IMR-90 (cell line): ENCODE data around the gene GADL1. TPM values are rescaled to one million over a fixed set of nuclear protein-coding genes. Genes with fewer than 3 reads are reported as not detected.

Experiments
- ATAC-seq: fragments of 200-7000 bp; cut with Tn5 transposase; 2 replicates; pipeline ENCODE4 v1.9.1; 2020; ENCODE audit warnings: low read depth, mild to moderate bottlenecking, moderate library complexity
- BruUV-seq: library from RNA; stranded (reverse); fragments of 400-500 nt; replicated peaks from 2 replicates; lab custom pipeline; 2021; lab: Mats Ljungman, UMichigan
- CTCF ChIA-PET: fragments of 300-600 bp; formaldehyde crosslinking; extraction: SDS; loops from one replicate; lab custom pipeline; 2021; ENCODE audit warnings: antibody characterized with exemption; lab: Yijun Ruan, JAX
- POLR2A ChIA-PET: fragments of 300-600 bp; sonication (Branson Sonifier 250); formaldehyde crosslinking; loops from one replicate; lab custom pipeline; 2022; ENCODE audit warnings: antibody characterized with exemption; ENCODE audit not compliant: unreplicated experiment; lab: Charles Lee
- DNase-seq: peaks from one replicate; pipeline ENCODE4 v3.0.0; 2013
- H2AFZ ChIP-seq: replicated peaks from 2 replicates; pipeline ENCODE3; 2013; ENCODE audit warnings: low read length, mild to moderate bottlenecking; ENCODE audit not compliant: poor library complexity
- H2AK5ac ChIP-seq: 2 replicates; pipeline ENCODE4 v1.6.1; 2013; ENCODE audit warnings: low read depth, low read length, inconsistent platforms
- H2AK9ac ChIP-seq: replicated peaks from 2 replicates; pipeline ENCODE3; 2013; ENCODE audit warnings: mild to moderate bottlenecking, low read depth, low read length, moderate library complexity; ENCODE audit not compliant: poor library complexity
- H2BK120ac ChIP-seq: 2 replicates; pipeline ENCODE4 v1.6.1; 2013; ENCODE audit warnings: low read depth, low read length, inconsistent platforms
- H2BK15ac ChIP-seq: 3 replicates; pipeline ENCODE4 v1.6.1; 2013; ENCODE audit warnings: low read depth, low read length, inconsistent platforms
- H2BK20ac ChIP-seq: 2 replicates; pipeline ENCODE4 v1.6.1; 2013; ENCODE audit warnings: low read depth, mild to moderate bottlenecking, inconsistent platforms, low read length, moderate library complexity
- H2BK5ac ChIP-seq: 2 replicates; pipeline ENCODE4 v1.6.1; 2013; ENCODE audit warnings: mild to moderate bottlenecking, low read depth, low read length, inconsistent platforms; ENCODE audit not compliant: poor library complexity, severe bottlenecking
- H3K14ac ChIP-seq: replicated peaks from 2 replicates; pipeline ENCODE4 v1.6.1; 2013; ENCODE audit warnings: low read depth, low read length, inconsistent platforms
- H3K18ac ChIP-seq: 2 replicates; pipeline ENCODE4 v1.6.1; 2013; ENCODE audit warnings: low read depth, low read length, control low read depth
- H3K23ac ChIP-seq: 2 replicates; pipeline ENCODE4 v1.6.1; 2013; ENCODE audit warnings: low read depth, low read length, inconsistent platforms
- H3K27ac ChIP-seq: 2 replicates; pipeline ENCODE4 v1.5.1; 2013; ENCODE audit warnings: mild to moderate bottlenecking, control low read depth, low read length; ENCODE audit not compliant: insufficient read depth
- H3K27me3 ChIP-seq: 2 replicates; pipeline ENCODE4 v1.6.1; 2013; ENCODE audit warnings: low read length; ENCODE audit not compliant: control insufficient read depth, insufficient read depth
- H3K36me3 ChIP-seq: 2 replicates; pipeline ENCODE4 v1.6.1; 2013; ENCODE audit warnings: low read length, mixed read lengths; ENCODE audit not compliant: control insufficient read depth, insufficient read depth
- H3K4ac ChIP-seq: 2 replicates; pipeline ENCODE4 v1.6.1; 2013; ENCODE audit warnings: low read depth, low read length, inconsistent platforms
- H3K4me1 ChIP-seq: 2 replicates; pipeline ENCODE4 v1.6.1; 2013; ENCODE audit warnings: low read length, mixed read lengths; ENCODE audit not compliant: control insufficient read depth, insufficient read depth
- H3K4me2 ChIP-seq: 2 replicates; pipeline ENCODE4 v1.6.1; 2013; ENCODE audit warnings: low read depth, mild to moderate bottlenecking, control low read depth, low read length, moderate library complexity
- H3K4me3 ChIP-seq: 2 replicates; pipeline ENCODE4 v1.5.1; 2013; ENCODE audit warnings: low read depth, mild to moderate bottlenecking, control low read depth, low read length, moderate library complexity; ENCODE audit not compliant: insufficient read depth
- H3K56ac ChIP-seq: 2 replicates; pipeline ENCODE4 v1.6.1; 2013; ENCODE audit warnings: low read length, inconsistent platforms; ENCODE audit not compliant: insufficient read depth; ENCODE audit errors: extremely low read depth
- H3K79me1 ChIP-seq, 2 experiments: 2 replicates each; pipeline ENCODE4 v1.6.1; 2013; ENCODE audit warnings: low read length in 2 of 2, inconsistent platforms in 1 of 2, low read depth in 1 of 2
- H3K9ac ChIP-seq: 2 replicates; pipeline ENCODE4 v1.6.1; 2013; ENCODE audit warnings: low read depth, low read length, control low read depth
- H3K9me1 ChIP-seq: 2 replicates; pipeline ENCODE4 v1.6.1; 2013; ENCODE audit warnings: low read length, inconsistent platforms; ENCODE audit not compliant: insufficient read depth
- H3K9me3 ChIP-seq: 2 replicates; pipeline ENCODE4 v1.6.1; 2013; ENCODE audit warnings: low read length; ENCODE audit not compliant: control insufficient read depth, insufficient read depth
- H4K20me1 ChIP-seq: 2 replicates; pipeline ENCODE4 v1.6.1; 2013; ENCODE audit warnings: low read length, inconsistent platforms; ENCODE audit not compliant: insufficient read depth
- H4K5ac ChIP-seq: 2 replicates; pipeline ENCODE4 v1.6.1; 2013; ENCODE audit warnings: mild to moderate bottlenecking, low read depth, low read length, control low read depth
- H4K8ac ChIP-seq, 2 experiments: 2 replicates each; pipeline ENCODE4 v1.6.1; 2013; ENCODE audit warnings: low read depth in 2 of 2, low read length in 2 of 2, control low read depth in 1 of 2, inconsistent platforms in 1 of 2
- H4K91ac ChIP-seq: 2 replicates; pipeline ENCODE4 v1.6.1; 2013; ENCODE audit warnings: low read depth, low read length, inconsistent platforms; ENCODE audit not compliant: insufficient read depth
- CEBPB ChIP-seq: IDR thresholded peaks from 2 replicates; pipeline ENCODE4 v1.6.1; 2012; ENCODE audit warnings: low read depth, low read length, improper control_type of control experiment
- MAZ ChIP-seq: IDR thresholded peaks from 2 replicates; pipeline ENCODE4 v1.6.1; 2012; ENCODE audit warnings: low read depth, mild to moderate bottlenecking, low read length, improper control_type of control experiment, moderate library complexity, borderline replicate concordance
- NFE2L2 ChIP-seq: fragments of 150-350 bp; IDR thresholded peaks from 2 replicates; pipeline ENCODE4 v1.6.1; 2016; ENCODE audit warnings: low read depth, mild to moderate bottlenecking, low read length
- POLR2A ChIP-seq: IDR thresholded peaks from 2 replicates; pipeline ENCODE4 v1.6.1; 2012; ENCODE audit warnings: mild to moderate bottlenecking, low read depth, low read length
- RFX5 ChIP-seq: IDR thresholded peaks from 2 replicates; pipeline ENCODE4 v1.8.0; 2012; ENCODE audit warnings: low read depth, mild to moderate bottlenecking, low read length, moderate library complexity
- dilution Hi-C: fragments of 300-500 bp; cut with HindIII; formaldehyde crosslinking; loops from one replicate; pipeline ENCODE4 v1.14.3; 2018; ENCODE audit warnings: low sequenced_read_pairs; ENCODE audit not compliant: unreplicated experiment
- in situ Hi-C: fragments of 300-500 bp; cut with MboI; formaldehyde crosslinking; loops from 3 replicates; pipeline ENCODE4 v1.14.3; 2019; ENCODE audit warnings: low sequenced_read_pairs, inconsistent platforms, mixed read lengths
- intact Hi-C: fragments of 100-400 bp; cut with micrococcal nuclease; formaldehyde crosslinking; loops from 2 replicates; pipeline ENCODE4 v1.10.0; 2022
- polyA plus RNA-seq, 3 experiments: library from polyadenylated mRNA; depleted of rRNA; stranded (reverse); fragments of >200 nt; gene quantifications; 2 replicates each; pipeline ENCODE4 v1.2.3, GENCODE V29; 2012; ENCODE audit warnings: low replicate concordance in 1 of 3
- total RNA-seq: library from RNA; depleted of rRNA; stranded (reverse); fragments of >200 nt; gene quantifications from 2 replicates; pipeline ENCODE4 v1.2.3, GENCODE V29; 2012
- TF ChIP-seq, protein P1 (sequence below): fragments of 150-350 bp; IDR thresholded peaks from 2 replicates; pipeline ENCODE4 v1.6.1; 2016; ENCODE audit warnings: low read depth, mild to moderate bottlenecking, low read length, moderate library complexity, borderline replicate concordance
- TF ChIP-seq, protein P2 (sequence below): fragments of 150-350 bp; IDR thresholded peaks from 2 replicates; pipeline ENCODE4 v1.6.1; 2017; ENCODE audit warnings: mild to moderate bottlenecking, antibody characterized with exemption, low read length, low read depth
- TF ChIP-seq, protein P3 (sequence below): conservative IDR thresholded peaks from 2 replicates; pipeline ENCODE4 v1.5.1; 2012; ENCODE audit warnings: mild to moderate bottlenecking, low read depth, low read length, improper control_type of control experiment

GADL1 gene
- total and polyA plus RNA-seq, 2 of the 4 experiments (the other 2 are of a cell fraction), result not detected

DNA sequence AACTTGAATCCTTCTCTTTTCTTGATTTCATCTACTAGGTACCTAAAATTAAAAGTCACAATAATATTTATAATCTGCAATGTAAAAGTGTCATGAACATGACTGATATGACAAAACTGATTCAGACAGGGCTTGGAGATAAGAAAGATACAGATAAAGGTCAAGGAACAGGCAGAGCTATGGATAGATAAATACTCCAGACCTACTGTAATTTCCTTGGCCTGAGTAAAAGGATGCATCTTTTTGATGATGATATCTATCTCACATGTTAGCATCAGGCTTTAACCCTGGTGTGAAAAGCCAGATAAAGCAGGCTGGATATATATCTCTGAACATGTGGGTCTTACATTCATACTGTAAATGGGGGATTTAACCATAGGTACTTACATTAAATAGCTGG, 108.1 kb downstream of the GADL1 start:
- ChIA-PET POLR2A (no interaction called here), CTCF (interaction anchor here (0.6 kb wide), 1 partner anchor 453 kb away, joined by 3 read pairs; no protein-coding TSS in a partner anchor)
- Histone ChIP-seq H2AK5ac (no peak overlapping the region), H3K79me1 (no peaks in the 10 kb centered on the region), H3K4ac (no peak overlapping the region), H2BK20ac (no peak overlapping the region), H3K23ac (no peak overlapping the region), H3K27ac (no peak overlapping the region), H3K4me3 (no peak overlapping the region), H4K20me1 (no peaks in the 10 kb centered on the region), H2BK15ac (no peak overlapping the region), H3K9me3 (no peaks in the 10 kb centered on the region), H3K36me3 (no peaks in the 10 kb centered on the region), H2AK9ac (no peak overlapping the region), H3K56ac (no peak overlapping the region), H3K9ac (no peak overlapping the region), H4K8ac (no peak overlapping the region), H2AFZ (no peak overlapping the region), H3K9me1 (no peaks in the 10 kb centered on the region), H4K5ac (no peak overlapping the region), H3K14ac (no peak overlapping the region), H3K4me2 (no peak overlapping the region), H2BK120ac (no peak overlapping the region), H4K91ac (no peak overlapping the region), H3K27me3 (peaks cover 7% of the 10 kb centered on the region; the same call in 1 of the 2 replicates), H3K4me1 (no peaks in the 10 kb centered on the region), H3K18ac (no peak overlapping the region), H2BK5ac (no peak overlapping the region)
- in situ Hi-C loops, result loop anchor here (25.0 kb wide), 1 partner anchor 976 kb away; no protein-coding TSS in a partner anchor
- DNase-seq (no peak), ATAC-seq (no peak)
- TF ChIP-seq RFX5, result no peak
- TF ChIP-seq POLR2A, result no peak
- TF ChIP-seq, protein P1, sequence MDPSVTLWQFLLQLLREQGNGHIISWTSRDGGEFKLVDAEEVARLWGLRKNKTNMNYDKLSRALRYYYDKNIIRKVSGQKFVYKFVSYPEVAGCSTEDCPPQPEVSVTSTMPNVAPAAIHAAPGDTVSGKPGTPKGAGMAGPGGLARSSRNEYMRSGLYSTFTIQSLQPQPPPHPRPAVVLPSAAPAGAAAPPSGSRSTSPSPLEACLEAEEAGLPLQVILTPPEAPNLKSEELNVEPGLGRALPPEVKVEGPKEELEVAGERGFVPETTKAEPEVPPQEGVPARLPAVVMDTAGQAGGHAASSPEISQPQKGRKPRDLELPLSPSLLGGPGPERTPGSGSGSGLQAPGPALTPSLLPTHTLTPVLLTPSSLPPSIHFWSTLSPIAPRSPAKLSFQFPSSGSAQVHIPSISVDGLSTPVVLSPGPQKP, result no peak
- no peak; the same call in 1 of the 2 replicates for TF ChIP-seq CEBPB
- TF ChIP-seq, protein P2, sequence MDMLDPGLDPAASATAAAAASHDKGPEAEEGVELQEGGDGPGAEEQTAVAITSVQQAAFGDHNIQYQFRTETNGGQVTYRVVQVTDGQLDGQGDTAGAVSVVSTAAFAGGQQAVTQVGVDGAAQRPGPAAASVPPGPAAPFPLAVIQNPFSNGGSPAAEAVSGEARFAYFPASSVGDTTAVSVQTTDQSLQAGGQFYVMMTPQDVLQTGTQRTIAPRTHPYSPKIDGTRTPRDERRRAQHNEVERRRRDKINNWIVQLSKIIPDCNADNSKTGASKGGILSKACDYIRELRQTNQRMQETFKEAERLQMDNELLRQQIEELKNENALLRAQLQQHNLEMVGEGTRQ, result no peak
- TF ChIP-seq NFE2L2, result no peak
- no peak for TF ChIP-seq MAZ
- TF ChIP-seq, protein P3, sequence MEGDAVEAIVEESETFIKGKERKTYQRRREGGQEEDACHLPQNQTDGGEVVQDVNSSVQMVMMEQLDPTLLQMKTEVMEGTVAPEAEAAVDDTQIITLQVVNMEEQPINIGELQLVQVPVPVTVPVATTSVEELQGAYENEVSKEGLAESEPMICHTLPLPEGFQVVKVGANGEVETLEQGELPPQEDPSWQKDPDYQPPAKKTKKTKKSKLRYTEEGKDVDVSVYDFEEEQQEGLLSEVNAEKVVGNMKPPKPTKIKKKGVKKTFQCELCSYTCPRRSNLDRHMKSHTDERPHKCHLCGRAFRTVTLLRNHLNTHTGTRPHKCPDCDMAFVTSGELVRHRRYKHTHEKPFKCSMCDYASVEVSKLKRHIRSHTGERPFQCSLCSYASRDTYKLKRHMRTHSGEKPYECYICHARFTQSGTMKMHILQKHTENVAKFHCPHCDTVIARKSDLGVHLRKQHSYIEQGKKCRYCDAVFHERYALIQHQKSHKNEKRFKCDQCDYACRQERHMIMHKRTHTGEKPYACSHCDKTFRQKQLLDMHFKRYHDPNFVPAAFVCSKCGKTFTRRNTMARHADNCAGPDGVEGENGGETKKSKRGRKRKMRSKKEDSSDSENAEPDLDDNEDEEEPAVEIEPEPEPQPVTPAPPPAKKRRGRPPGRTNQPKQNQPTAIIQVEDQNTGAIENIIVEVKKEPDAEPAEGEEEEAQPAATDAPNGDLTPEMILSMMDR, result no peak
- no TSS peak for BruUV-seq
- intact Hi-C loops, result loop anchor here (5.0 kb wide), 1 partner anchor 156 kb away; no protein-coding TSS in a partner anchor
- dilution Hi-C loops, result no loop called here
